Measurements from ENCODE around the gene LY6G5C.

Gene LY6G5C

DNA sequence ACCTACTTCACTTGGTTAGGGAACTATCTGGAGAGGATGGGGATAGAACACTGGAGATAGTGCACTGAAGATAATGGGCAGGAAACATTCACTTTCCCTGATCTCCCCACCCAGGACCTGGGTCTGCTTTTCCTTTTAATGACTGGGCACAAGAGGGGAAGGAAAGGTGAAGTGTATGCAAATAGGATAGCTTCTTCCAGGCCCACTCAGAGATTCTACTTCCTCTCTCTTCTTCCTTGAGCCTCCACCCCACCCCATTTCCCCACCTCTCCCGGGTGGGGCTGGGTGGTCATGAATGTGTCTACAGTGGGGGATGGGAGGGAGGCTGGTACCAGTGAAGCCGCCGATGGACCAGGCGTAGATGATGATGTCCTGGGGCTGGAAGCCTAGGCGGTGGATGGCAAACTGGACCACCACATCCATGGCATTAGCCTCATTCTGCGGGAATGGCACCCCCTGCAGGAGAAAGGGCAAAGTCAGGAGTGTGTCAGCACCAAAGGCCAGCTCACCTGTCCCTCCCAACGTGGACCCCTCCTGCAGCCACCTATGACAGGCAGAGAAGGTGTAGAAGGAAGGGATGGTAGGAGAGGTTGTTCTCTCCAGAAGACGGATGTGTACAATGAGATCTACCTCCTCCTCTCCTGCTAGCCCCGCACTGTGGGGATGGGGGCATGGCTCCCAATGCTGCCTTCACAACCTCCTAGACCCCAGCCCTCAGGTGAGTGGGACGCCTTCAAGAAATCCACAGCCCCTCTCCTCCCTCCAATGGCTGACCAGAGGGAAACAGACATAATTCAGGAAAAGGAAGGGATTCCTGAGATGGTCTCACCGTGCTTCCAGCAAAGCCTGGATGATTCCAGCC is 8.6 kb upstream of the LY6G5C start:
- DNase-seq: no peak

DNA sequence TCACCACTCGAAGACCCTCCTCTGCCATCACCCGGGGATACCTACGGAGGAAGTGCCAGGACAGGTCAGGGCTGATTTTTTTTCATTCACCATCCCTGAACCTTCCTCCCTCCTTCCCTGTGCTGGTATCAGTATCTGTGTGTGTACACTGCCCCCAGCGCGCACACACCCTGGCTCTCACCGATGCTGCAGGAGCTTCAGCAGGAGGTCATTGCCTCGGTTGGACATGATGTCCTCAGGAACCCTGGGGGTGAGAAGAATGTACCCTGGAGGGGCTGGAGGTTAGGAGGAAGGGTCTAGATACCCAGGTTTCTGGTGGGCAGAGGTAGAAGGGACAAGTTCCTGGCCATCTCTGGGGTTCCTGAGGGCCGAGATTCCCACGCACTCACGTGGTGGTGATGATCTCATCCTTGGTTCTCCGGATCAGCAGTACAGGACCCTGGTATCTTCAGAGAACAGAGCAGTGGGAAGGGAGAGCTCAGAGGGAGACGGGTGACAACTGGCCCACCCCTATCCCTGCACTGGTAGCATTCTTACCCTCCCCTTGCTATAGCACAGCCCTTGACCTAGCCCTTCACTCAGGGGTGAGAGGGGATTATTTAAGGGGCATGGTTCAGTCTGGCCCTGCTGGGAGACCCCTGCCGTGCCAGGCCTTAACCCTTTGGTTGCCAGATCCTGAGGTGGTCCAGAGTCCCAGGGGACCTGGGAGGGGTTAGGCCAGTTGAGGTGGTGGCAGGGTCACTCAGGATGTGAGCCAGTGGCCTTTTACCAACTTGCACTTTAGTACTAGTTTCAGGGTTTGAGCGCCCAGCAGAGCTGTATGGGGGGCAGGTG is 7.2 kb upstream of the LY6G5C start:
- DNase-seq: no peak

DNA sequence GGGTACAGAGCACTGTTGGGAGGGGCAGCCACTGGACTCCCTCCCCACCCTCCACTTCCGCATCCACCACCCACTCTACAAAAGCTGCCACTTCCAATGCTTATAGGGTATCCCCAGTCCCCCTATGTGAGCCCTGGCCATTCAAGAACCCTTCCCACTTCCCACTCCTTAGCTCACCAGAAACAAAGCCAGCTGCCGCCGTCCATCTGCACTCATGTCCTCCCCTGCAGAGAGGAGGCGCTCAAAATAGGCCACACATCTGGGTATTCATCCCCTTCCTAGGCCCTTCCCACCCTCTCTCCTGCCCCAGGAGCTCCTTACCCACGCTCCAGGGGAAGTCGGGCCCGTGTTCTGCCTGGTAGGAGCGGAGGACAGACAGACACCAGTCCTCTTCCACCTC is 6.5 kb upstream of the LY6G5C start:
- no peak for DNase-seq

DNA sequence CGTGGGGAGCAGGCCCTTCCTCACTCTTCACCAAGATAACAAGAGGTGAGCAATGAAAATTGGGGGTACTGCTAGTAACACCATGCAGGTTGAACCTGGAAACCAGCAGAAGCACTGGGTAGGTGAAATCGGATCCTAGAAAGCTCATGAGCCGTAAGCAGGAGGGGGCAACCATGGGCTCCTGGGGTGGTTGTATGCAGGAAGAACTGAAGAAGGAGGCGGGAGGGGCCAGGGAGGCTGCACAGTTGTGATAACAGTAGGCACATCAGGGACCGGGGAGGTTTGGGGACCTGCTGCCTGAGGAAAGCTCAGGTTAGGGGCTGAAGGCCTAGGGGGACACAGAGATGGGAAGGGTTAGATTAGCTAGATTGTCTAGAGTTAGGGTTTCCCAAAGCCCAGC is 5.6 kb upstream of the LY6G5C start:
- DNase-seq: no peak

DNA sequence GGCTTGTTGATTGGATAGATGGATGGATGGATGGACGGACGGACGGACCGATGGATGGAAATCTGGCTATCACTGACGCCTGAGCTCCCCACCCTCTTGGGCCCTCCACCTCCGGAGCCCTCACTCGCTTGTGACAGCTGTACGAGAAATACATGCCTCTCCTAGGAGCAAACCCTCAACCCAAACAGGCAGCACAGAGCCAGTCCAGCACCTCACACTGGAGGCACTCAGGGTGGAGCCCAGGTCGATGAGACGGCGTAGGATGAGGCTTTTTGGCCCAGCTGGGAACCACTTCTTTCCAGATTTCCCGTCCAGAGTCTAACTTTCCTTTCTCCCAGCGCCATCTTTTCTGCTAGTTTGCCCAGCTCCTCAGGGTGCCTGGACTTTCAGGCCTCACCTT is 2.7 kb upstream of the LY6G5C start:
- DNase-seq: no peak

DNA sequence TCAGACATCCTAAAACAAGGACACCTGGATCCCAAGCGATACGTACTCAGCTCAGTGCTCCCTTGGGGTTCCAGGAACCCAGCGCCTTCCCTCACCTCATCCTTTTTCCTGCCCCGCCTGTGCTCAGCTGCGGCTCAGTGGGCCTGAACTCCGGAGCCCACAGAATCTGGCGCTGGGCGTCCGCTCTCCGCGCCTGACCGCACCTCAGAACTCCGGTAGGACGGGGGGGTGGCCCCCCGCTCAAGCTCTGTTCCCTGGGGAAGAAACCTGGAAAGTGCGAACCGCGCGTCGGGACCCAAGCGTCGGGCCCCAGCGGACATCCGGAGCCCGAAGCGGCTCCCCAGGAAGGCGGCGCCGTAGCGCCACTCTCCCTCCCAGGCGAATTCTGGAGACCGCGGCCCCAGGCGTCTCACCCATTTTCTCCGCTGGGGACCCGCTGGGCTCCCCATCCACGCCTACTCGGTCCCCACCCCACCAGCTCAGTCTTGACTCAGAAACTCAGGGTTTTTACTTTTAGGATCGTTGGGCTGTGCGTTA is 336 bp upstream of the LY6G5C start:
- DNase-seq: peak; percentile 76

DNA sequence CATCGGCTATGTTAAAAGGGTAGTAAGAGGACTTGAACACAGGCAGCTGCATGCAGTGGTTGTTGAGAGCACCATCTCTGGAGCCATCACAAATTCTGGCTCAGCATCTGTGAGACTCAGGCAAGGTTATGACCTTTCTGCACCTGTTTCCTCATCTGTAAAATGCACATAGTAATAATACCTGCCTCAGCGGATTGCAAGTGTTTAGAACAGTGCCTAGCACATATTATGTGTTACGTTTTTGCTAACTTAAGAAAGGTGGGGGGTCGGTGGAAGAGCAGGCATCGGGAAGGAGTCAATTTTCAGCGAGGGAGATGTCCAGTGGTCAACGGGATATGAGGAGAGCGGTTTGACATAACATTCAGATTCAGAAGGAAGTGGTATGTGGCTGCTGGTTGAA is 2.9 kb downstream of the LY6G5C start:
- DNase-seq: no peak

DNA sequence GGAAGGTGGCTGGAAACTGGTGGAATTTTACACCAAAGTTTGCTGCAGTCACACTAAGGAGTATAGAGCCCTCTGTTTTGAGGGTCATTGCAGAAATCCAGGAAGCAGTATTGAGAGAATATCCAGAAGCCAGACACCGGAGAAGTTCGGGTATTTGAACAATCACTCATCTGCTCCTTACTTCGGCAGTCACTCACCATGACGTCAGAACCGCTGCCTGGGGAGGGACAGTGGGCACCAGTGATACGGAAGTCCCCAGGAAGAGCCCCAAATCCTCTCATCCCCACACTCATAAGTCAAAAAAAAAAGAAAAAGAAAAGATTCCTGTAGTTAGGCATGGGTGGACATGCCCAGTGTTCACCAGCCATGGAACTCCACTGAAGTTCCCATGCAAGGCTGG is 4.0 kb downstream of the LY6G5C start:
- DNase-seq: no peak

DNA sequence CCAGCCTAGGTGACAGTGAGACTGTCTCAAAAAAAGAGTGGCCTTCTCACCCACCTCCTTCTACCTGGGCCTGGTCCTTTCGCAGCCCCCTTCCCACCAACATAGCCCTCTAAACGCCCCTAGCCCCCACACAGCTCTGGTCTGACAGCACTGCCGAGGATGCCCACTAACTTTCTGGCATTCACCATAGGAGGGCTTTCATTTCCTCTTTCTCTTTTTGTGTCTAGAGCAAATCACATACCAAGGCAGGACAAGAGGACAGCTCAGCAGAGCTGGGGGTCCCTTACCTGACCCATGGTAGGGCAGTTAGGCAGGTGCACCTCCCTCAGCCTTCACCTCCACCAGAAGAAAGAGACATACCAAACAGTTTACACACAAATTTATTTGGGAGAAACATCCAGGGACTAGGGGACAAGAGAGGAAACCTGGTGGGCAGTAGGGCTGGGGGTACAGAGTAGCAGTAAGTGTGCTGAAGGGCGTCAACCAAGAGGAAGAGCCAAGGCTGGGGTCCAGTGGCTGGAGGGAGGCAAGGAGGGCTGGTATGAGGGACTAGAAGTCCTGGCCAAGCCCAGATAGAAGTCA is 4.5 kb downstream of the LY6G5C start:
- DNase-seq: no peak

DNA sequence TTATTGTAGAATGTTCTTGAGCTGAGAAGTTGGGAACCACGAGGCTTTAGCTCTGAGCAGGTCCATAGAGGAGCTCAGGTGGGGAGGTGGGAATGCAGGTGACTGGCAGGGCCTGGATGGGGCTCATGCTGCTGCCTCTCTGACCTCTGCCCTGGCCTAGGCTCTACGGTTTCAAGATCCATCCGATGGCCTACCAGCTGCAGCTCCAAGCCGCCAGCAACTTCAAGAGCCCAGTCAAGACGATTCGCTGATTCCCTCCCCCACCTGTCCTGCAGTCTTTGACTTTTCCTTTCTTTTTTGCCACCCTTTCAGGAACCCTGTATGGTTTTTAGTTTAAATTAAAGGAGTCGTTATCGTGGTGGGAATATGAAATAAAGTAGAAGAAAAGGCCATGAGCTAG is 11.2 kb downstream of the LY6G5C start, which contains the start of gene LY6G5B:
LY6G5B (plus strand) TSS at position 301 of the 400 bp plus-strand sequence. CDS start 975 bp downstream, outside the sequence.
- no peak for DNase-seq

DNA sequence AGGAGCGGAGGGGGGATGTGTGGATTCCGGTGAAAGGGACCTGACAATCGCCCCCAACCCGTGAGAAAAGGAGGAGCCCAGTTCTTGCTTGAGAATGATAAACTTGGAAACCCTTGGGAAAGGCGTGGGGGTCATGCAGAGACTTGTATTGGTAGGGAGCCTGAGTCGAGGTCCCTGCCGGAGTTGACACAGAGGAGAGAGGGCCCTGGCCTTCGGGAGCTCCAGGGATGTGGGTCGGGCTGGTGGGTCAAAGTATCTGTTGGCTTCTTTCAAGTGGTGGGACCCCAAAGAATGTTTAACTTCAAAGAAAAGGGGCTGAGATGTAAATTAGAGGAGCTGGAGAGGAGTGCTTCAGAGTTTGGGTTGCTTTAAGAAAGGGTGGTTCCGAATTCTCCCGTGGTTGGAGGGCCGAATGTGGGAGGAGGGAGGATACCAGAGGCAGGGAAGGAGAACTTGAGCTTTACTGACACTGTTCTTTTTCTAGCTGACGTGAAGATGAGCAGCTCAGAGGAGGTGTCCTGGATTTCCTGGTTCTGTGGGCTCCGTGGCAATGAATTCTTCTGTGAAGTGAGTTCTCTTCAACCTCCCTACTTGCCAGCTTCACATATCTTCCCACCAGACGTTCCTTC is 14.4 kb downstream of the LY6G5C start:
- peak; percentile 60 for DNase-seq

DNA sequence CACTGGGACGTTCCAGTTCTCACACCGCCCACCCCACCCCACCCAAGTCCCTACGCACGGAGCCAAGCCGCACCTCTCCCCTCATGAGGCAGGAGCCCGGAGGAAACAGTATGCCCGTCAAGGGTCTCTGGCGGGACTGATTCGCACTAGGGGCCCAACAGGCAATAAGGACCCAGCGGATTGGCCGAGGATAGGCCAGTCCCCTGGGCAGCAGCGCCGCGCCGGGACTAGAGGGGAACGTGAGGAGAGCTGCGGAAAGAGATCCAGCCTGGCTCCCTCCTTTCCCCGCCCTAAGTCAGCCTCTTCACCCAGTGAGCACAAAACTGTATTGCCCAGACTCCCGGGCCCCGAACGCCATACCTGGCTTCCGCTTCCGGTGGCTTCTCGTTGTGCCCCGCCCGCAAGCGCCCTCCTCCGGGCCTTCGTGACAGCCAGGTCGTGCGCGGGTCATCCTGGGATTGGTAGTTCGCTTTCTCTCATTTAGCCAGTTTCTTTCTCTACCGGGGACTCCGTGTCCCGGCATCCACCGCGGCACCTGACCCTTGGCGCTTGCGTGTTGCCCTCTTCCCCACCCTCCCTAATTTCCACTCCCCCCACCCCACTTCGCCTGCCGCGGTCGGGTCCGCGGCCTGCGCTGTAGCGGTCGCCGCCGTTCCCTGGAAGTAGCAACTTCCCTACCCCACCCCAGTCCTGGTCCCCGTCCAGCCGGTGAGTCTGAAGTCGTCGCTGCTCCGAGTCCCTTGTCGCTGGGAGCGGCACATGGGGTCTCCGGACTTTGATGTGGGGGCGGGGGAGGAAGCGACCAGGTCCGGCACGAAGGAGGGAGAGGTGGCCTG is 15.1 kb downstream of the LY6G5C start, which contains the start of gene CSNK2B:
CSNK2B (plus strand) TSS at position 580 of the 836 bp plus-strand sequence. CDS start 752 bp downstream, outside the sequence.
- peak; percentile 97 for DNase-seq

DNA sequence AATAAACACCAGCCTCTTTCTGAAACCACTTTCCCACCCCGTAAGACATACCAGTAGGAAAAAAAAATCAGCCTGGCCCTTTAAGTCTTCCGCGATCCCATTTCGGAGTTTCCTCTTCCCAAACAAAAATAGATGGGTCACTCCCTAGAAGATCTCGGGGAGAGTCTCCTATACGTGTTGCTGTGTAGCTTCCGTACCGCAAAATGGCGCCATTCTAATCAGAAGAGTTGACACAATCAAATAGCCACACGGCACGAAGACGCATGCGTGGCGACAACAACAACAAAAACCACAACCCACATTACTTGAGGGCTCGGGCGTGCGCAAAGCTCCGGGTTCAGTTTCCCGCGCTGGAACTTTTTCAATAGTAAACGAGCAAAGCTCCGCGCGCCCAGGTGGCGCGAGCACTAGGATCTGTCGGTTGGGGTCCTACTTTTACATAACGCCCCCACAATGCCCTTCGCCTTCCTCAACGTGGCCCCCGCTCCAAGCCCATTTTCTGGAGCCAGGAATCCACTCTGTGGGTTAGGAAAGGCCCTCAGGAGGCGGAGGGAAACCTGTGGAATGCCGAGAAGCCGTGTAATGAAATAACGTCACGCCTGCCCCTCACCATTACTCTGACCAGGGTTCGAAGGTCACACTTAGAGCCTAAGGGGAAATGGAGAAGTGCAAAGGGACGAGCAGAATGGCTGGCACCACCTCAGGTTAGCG is 15.9 kb downstream of the LY6G5C start, which contains the start of gene GPANK1:
GPANK1 (minus strand) TSS at position 208 of the 711 bp plus-strand sequence. CDS start 519 bp downstream, outside the sequence.
- peak; percentile 92 for DNase-seq

DNA sequence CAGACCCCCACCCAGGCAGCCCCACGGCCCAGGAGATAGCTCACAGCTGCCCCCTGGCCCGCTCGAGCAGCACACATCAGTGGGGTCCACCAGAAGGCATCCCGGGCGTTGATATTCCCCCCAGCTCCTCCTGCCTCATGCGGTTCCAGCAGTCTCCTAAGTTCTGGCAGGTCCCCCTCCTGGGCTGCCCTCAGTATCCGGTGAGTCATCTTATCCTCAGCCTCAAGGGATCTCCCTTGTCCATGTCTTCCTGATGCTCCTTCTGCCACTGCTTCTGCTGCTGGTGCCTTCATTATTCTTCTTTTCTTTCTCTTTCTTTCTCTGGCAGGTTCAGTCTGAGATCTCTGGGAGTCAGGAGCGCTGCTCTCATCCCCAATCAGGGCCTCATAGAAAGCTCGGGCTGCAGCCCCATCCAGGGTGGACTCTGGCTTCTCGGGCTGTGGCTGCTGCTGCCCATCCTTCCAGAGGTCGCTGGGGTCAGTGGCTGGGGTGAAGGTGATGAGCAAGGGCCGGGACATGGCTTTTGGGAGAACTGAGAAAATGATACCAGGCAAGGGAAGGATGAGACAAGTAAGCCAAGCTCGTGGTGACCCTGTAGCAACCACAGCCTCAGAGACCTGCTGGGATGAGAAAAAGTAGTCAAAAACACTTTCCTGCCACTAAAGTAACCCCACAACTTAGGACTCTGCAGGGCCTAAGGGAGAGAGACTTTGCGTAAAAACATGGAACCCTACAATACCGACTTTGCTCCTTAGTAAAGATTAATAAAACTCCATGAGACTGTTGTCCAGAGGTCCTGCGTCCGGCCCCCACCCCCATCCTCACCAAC is 16.7 kb downstream of the LY6G5C start:
- DNase-seq: peak; percentile 63

DNA sequence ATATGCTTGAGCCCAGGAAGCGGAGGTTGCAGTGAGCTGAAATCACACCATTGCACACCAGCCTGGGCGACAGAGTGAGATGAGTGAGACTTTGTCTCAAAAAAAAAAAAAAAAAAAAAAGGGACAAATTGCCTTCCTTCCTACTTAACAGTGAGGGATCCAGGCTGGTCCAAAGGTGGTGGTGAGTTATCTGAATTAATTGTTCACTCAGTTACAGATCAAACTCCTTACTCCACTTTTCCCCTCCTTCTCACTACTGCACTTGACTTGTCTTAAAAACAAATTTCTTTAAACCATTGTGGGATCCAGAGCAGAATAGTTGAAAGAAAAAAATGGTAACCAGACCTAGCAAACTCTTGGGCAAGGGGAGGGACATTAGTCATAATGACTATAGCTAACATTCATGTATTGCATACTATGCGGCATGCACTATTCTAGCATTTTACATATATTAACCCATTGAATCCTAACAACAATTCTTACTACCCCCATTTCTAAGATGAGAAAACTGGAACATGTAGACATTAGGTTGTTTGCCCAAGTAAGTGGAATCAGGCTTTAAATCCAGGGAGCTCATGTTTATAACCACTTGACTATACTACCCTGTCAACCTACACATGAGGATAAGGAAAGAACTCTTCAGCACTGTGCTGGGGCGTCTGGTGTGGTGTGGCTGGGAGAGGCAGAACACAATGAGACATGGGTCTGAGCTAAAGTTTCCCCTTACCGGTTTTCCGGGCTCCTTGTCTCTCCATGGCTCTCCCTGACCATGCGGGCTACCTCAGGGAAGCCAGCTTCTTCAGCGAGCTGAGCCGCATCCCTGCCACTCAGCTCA is 17.5 kb downstream of the LY6G5C start:
- DNase-seq: no peak

DNA sequence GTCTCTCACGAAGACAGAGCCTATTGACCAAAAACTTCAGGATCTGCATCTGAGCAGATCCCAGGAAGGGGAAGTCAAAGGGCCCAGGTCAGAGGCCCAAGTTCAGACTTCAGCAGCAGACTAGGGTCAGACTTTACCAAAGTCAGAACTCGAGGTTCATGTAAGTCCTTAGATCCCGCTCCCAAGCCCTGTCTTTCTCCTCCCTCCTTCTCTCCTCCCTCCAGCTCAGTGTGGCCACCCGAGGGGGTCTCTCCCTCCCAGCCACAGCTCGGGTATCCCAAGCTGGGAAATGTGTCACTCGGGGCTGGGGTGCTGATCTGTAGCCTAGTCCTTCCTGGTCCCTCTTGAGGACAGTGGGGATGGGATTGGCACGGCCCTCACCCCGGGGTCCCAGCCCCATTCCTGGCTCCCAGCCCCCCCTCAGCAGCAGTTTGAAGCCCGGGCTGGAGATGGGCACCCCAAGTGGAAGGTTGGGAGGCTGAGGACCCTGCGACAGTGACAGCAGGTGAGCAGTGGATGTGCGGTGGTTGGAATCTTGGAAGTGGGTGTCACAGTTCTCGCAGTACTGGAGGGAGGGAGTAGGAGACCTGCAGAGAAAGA is 18.6 kb downstream of the LY6G5C start:
- DNase-seq: no peak

DNA sequence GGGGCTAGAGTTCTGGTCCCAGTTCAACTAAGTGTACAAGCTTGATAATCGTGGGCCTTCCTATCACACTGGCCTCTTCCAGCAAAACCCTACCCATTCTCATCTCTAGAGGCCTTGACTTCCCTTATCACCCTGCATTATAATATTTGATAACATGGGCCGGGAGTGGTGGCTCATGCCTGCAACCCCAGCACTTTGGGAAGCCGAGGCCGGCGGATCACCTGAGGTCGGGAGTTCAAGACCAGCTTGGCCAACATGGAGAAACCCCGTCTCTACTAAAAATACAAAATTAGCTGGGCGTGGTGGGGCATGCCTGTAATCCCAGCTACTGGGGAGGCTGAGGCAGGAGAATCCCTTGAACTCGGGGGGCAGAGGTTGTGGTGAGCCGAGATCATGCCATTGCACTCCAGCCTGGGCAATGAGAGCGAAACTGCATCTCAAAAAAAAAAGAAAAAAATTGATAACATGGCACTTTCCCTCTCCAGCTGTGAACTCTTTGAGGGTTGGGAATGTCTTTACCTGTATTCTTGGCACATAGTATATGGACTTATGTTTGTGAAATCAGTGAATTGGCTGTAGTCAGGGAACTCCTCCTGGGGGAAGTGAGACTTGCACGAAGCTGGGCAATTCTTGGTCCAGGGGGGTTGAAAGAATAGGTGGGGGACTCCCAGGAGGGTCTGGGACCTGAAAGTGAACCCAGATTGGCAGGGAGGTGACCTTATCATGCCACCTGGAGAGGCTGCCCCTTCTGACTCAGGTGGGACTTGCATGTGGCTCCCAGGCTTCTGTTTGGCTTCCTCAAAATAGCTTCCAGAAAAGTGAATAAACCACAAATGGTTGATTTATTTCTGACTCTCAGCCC is 19.4 kb downstream of the LY6G5C start:
- DNase-seq: no peak
